ENCODE data around the gene NR2F1-AS1.

NR2F1-AS1 gene

GRCh38 chr5:93587597-93588351, 6.8 kb upstream of the NR2F1-AS1 start:
- peak overlapping the region; percentile 93 for H3K4me3 ChIP-seq (ENCODE audit: low read length)
- no peak for TF ChIP-seq CTCF (conservative IDR thresholded peaks at IDR 0.05; ENCODE audit: low read depth, low read length)
- DNase-seq (ENCODE audit: low read depth), result no peak

DNA sequence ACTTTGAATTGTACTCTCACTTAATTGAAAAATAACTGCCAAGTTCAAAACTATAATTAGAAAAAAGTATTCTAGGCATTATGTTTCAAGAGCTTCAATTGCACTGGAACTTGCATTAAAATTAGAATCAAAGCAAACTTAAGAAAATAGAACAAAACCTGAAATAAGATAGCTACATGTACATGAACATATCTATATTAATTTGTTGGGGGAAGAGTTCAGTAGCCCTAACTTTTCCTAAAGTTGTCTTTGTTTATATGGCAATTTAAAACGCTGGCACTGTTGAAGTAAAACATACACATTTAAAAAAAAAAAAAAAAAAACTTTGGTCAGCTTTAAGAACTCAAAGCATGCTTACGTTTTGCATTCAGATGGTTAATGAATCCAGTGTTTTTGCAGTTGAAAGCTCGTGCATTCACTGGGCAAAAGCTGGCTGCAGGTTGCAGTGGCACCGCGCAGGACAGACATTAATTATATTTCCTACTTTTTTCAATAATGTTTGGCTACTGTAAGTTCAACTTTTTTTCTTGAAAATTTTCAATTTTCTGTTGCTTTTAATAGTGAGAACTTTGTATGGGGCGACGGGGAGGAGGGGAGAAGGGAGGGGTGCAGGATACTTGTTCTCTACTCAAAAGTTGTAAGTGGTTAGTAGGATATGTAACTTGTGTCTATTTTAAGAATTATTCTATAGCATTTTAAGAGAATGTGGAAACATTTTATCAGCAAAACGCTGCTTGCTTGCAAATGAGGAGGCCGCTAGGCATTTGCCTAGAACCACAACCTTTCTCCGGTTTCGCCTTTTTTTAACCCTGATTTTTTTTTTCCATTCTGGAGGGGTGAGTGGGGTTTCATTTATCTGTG, 5.9 kb upstream of the NR2F1-AS1 start:
- TF ChIP-seq CTCF (conservative IDR thresholded peaks at IDR 0.05; ENCODE audit: low read depth, low read length), result no peak
- H3K4me3 ChIP-seq (ENCODE audit: low read length), result peak overlapping the region; percentile 93
- DNase-seq (ENCODE audit: low read depth), result no peak

- DNase-seq (ENCODE audit: low read depth), result no peak
- TF ChIP-seq CTCF (conservative IDR thresholded peaks at IDR 0.05; ENCODE audit: low read depth, low read length), result no peak
- H3K4me3 ChIP-seq (ENCODE audit: low read length), result peak overlapping the region; percentile 93
These were observed 4.9 kb upstream of the NR2F1-AS1 start for GRCh38 chr5:93585767-93586385.

DNA sequence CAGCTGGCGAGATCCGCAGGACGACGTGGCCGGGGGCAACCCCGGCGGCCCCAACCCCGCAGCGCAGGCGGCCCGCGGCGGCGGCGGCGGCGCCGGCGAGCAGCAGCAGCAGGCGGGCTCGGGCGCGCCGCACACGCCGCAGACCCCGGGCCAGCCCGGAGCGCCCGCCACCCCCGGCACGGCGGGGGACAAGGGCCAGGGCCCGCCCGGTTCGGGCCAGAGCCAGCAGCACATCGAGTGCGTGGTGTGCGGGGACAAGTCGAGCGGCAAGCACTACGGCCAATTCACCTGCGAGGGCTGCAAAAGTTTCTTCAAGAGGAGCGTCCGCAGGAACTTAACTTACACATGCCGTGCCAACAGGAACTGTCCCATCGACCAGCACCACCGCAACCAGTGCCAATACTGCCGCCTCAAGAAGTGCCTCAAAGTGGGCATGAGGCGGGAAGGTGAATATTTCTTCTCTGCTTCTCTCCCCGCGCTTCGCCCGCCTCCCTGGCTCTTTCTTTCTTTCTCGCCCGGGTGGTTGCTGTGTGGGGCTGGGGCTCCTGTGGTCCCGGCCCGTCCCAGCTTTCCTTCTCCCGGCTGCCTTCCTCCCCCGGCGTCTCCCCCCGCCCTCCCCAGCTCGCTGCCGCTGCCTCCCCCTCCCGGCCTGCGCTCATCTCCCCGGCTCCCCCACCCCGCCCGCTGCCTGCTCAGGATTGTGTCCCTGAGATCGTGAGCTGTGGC, 4.2 kb upstream of the NR2F1-AS1 start:
- DNase-seq (ENCODE audit: low read depth), result no peak
- no peak for TF ChIP-seq CTCF (conservative IDR thresholded peaks at IDR 0.05; ENCODE audit: low read depth, low read length)
- H3K4me3 ChIP-seq (ENCODE audit: low read length), result peak overlapping the region; percentile 93

DNA sequence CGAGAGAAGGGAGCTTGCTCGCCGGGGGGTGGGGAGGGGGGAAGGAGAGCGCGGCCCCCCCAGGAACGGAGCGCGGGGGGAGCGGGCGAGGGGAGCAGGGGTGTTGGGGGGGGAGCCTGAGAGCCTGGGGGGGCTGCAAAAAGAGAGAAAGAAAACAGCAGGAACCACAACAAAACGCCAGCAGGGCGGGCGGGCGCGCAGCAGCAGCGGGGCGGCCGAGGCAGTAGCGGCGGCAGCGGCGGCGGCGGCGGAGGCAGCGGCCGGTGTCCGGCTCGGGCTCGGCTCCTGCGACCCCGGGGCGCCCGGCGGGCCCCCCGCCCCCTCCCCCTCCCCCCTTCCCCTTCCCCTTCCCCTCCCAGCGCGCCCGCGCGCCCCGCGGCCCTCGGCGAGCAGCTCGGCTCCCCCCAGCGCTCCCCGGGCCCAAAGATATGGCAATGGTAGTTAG, 3.6 kb upstream of the NR2F1-AS1 start:
- no peak for TF ChIP-seq CTCF (conservative IDR thresholded peaks at IDR 0.05; ENCODE audit: low read depth, low read length)
- H3K4me3 ChIP-seq (ENCODE audit: low read length), result peak overlapping the region; percentile 93
- DNase-seq (ENCODE audit: low read depth), result no peak

DNA sequence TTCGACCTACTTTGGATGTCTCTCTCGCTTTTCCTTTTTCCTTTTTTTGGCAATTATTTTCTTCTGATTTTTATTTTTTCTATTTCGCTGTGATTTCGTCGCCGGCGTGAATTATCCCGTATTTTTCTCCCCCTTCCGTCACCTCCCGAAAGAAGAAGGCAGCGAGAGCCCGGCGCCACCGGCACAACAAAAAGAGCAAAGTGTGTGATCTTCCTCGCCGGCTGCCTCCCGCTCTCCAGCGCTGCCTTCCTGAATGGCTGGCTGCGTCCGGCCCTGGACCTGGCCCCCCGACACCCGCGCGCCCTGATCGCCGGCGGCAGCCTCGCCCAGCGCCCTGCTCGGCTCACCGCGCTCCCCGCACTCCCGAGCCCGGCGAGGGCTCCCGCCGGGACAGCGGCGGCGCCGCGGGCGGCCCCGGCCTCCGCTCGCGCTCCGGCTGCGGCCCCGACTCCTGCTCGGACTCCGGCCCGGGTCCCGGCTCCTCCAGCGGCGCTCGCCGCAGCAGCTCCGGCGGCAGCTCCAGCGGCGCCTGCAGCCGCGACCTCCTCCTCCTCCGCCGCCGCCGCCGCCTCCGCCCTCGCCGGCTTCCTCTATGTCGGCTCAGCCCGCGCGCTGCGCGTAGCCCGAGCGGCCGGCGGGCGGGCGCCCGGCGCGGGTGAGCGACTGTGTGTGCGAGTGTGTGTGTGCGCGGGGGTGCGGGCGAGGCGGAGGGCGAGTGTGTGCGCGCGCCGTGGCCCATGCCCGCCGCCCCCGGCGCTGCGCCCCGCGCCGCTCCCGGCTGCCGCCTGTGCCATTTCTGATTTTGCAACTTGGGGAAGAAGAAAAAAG, 3.0 kb upstream of the NR2F1-AS1 start:
- DNase-seq (ENCODE audit: low read depth), result no peak
- no peak for TF ChIP-seq CTCF (conservative IDR thresholded peaks at IDR 0.05; ENCODE audit: low read depth, low read length)
- peak overlapping the region; percentile 93 for H3K4me3 ChIP-seq (ENCODE audit: low read length)

Data from retinal pigment epithelial cell (primary cell).